Neuron (in vitro differentiated cells): ENCODE data around the gene KEL.

Experiments used
- H2AFZ ChIP-seq: one replicate; pipeline ENCODE4 v1.6.1; 2013; ENCODE audit warnings: low read depth, mild to moderate bottlenecking, inconsistent platforms, low read length, moderate library complexity
- H3K27me3 ChIP-seq: one replicate; pipeline ENCODE4 v1.6.1; 2013; ENCODE audit warnings: low read length; ENCODE audit not compliant: insufficient read depth
- H3K36me3 ChIP-seq: one replicate; pipeline ENCODE4 v1.6.1; 2013; ENCODE audit warnings: low read length; ENCODE audit not compliant: insufficient read depth
- H3K4me1 ChIP-seq: one replicate; pipeline ENCODE4 v1.6.1; 2013; ENCODE audit warnings: low read length; ENCODE audit not compliant: insufficient read depth
- H3K4me3 ChIP-seq: 2 replicates; pipeline ENCODE4 v1.5.1; 2013; ENCODE audit warnings: mild to moderate bottlenecking, low read length, moderate library complexity
- H3K9me3 ChIP-seq: one replicate; pipeline ENCODE4 v1.6.1; 2013; ENCODE audit warnings: low read length

Gene KEL

DNA sequence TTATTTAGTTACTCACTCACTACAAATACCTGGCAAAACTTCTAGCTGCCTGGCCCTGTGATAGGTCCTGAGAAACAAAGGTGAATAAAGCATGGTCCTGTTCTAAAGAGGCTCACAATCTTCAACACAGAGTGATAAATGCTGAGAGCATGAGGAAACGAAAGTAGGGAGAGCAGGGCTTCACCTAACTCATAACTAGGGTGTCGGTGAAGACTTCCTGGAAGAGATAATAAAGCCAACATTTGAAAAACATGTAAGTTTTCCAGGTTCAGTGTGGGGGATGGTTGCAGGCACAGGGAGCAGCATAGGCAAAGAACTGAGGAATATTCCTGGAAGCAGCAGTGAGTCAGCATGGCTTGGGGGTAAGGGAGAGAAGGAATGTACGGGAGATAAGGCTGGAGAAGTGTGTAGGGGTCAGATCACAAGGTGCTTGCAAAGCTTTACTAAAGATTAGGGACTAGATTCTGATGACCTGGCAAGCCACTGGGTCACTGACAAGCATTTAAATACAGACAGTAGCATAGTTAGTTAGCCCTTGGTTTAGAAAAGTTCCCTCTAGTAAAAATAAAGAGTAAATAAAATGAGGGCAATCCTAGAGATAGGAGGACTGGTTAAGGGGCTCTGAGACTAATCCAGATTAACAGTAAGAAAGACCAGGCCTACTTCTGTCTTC, 5.1 kb downstream of the KEL start:
- H3K27me3 ChIP-seq, result no peaks in the 10 kb centered on the region
- H3K4me1 ChIP-seq, result no peaks in the 10 kb centered on the region
- H3K36me3 ChIP-seq, result no peaks in the 10 kb centered on the region
- no peak overlapping the region for H2AFZ ChIP-seq
- no peaks in the 10 kb centered on the region for H3K9me3 ChIP-seq
- no peak overlapping the region for H3K4me3 ChIP-seq

GRCh38 chr7:142954680-142955268, 7.4 kb downstream of the KEL start:
- H3K27me3 ChIP-seq, result no peaks in the 10 kb centered on the region
- no peak overlapping the region for H2AFZ ChIP-seq
- no peaks in the 10 kb centered on the region for H3K36me3 ChIP-seq
- H3K9me3 ChIP-seq, result no peaks in the 10 kb centered on the region
- no peaks in the 10 kb centered on the region for H3K4me1 ChIP-seq
- no peak overlapping the region for H3K4me3 ChIP-seq

DNA sequence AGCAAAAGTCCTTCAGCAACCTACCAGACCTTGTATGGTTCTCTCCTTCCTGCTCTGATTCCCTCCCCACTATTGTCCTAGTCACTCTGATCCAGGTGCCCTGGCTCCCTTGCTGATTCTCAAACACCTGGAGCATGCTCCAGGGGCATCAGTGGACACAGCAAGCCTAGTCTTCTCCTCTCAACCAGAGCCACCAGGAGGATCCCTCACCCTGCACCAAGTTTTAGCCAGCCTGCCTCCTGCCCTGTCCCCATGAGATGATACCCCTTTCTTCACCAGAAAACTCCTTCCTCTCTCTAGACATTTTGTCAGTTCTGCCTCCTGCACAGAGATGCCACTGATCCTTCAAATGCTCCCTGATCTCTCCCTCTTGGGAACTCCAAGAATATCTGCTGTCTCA, 11.9 kb downstream of the KEL start:
- Histone ChIP-seq H2AFZ (no peak overlapping the region), H3K27me3 (no peaks in the 10 kb centered on the region), H3K9me3 (no peaks in the 10 kb centered on the region), H3K36me3 (no peaks in the 10 kb centered on the region), H3K4me1 (no peaks in the 10 kb centered on the region), H3K4me3 (no peak overlapping the region)

DNA sequence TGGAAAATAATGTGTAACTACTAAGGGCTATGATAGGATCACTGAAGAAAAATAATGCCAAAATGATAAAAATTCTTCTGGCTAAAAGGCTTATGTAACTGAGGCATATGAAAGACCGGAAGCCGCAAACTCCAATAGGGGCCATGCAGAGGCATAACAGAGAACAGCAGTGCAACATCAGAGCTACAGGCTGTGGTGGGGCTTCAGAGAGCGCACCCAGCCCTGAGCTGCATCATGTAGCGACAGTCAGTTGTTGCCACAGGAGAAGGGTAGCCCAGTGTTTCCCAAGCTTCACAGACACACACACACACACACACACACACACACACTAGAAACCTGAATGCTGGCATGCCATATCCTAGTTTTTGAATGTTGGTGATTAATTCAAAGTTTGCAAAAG, 13.6 kb downstream of the KEL start:
- no peaks in the 10 kb centered on the region for H3K9me3 ChIP-seq
- H3K4me1 ChIP-seq, result no peaks in the 10 kb centered on the region
- H3K4me3 ChIP-seq, result no peak overlapping the region
- H3K36me3 ChIP-seq, result no peaks in the 10 kb centered on the region
- H2AFZ ChIP-seq, result no peak overlapping the region
- H3K27me3 ChIP-seq, result no peaks in the 10 kb centered on the region

DNA sequence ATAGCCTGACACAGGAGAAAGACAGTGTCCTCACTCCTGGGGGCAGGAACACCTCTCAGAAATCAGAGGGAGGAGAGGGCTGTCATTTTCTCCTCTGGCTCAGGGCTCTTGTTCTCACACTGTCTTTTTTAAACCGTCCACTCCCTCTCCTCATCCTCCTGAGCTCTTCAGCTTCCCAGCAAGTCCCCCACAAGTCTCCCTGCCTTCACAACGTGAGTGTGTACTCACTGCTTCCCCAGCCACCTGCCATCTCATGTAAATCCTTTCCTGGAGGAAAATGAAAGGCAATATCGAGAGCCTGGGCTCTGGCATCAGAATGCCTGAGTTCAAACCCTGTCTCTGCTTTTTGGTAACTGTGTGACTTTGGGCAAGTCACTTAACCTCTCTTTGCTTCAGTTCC, 17.2 kb downstream of the KEL start:
- Histone ChIP-seq H3K9me3 (no peaks in the 10 kb centered on the region), H3K36me3 (no peaks in the 10 kb centered on the region), H3K4me1 (no peaks in the 10 kb centered on the region), H2AFZ (no peak overlapping the region), H3K27me3 (no peaks in the 10 kb centered on the region), H3K4me3 (no peak overlapping the region)

DNA sequence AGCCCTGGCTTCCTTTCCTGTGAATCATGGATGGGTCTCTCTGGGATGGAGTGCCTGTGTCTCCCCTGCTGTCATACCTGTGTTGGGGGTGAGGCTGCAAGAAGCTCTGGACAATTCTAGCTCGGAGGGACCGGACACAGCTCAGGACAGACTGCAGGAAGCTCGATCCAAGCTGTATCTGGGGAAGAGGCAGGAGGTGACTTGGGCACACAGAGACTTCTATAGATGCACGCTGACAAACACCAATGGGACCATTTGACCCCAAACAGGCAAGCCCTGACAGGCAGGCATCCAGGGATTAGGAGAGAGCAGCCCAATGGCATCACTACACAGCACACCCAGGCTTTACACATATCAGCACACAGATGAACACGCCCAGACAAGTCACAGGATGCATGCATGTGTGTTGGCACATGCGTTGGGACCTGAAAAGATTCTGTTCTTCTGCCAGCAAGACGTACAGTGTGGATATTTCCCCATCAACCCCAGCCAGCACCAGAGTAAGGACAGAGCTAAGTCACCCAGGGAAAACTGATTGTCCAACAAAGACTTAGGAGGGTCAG, 18.4 kb downstream of the KEL start:
- H3K27me3 ChIP-seq, result no peaks in the 10 kb centered on the region
- no peaks in the 10 kb centered on the region for H3K9me3 ChIP-seq
- no peak overlapping the region for H2AFZ ChIP-seq
- no peaks in the 10 kb centered on the region for H3K4me1 ChIP-seq
- H3K4me3 ChIP-seq, result no peak overlapping the region
- no peaks in the 10 kb centered on the region for H3K36me3 ChIP-seq

GRCh38 chr7:142942746-142943145, 19.4 kb downstream of the KEL start:
- Histone ChIP-seq H3K4me1 (no peaks in the 10 kb centered on the region), H3K4me3 (no peak overlapping the region), H3K36me3 (no peaks in the 10 kb centered on the region), H3K27me3 (no peaks in the 10 kb centered on the region), H2AFZ (no peak overlapping the region), H3K9me3 (no peaks in the 10 kb centered on the region)

DNA sequence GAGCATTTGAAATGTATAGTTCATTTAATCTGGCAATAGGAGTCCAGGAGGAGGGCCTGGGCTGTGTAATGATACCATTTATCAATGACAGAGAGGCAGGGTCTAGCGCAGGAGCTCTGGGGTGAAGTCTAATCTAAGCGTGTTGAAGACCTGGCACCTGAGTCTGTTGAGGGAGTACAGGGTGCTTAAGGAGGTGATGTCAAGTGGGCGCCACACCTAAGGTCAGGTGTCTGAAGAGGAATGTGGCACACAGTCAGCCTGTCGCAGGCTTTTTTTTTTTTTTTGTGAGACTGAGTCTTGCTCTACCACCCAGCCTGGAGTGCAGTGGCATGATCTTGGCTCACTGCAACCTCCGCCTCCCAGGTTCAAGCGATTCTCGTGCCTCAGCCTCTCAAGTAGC, 20.6 kb downstream of the KEL start:
- no peaks in the 10 kb centered on the region for H3K36me3 ChIP-seq
- H3K4me1 ChIP-seq, result no peaks in the 10 kb centered on the region
- H3K4me3 ChIP-seq, result no peak overlapping the region
- no peaks in the 10 kb centered on the region for H3K9me3 ChIP-seq
- H3K27me3 ChIP-seq, result no peaks in the 10 kb centered on the region
- H2AFZ ChIP-seq, result no peak overlapping the region

DNA sequence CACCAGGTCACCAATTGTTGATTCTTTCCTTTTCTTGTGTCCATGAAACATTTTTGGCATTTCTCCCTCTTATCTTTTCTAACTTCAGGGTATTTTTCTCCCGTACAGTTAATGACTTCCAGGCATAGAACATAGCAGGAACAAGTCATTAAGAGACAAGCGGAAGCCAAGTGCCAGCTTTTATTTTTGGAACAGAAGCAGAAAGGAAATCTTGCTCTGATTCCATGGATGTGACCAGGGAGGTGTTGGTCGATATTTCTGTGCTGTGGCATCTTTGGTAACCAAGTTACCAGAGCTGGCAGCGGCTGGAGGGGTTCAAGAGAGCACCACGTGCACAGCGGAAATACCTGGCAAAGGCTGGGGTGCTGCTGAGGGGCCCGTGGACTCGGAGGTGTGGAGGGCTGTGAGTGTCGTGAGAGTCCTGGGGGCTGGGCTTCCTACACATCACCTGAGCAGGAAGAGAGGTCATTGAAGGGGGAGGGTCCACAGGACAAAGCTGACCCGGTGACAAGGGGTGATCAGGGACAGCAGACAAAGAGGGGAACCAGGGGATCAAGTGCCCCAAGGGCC, 21.1 kb downstream of the KEL start:
- Histone ChIP-seq H2AFZ (no peak overlapping the region), H3K4me3 (no peak overlapping the region), H3K36me3 (no peaks in the 10 kb centered on the region), H3K27me3 (no peaks in the 10 kb centered on the region), H3K9me3 (no peaks in the 10 kb centered on the region), H3K4me1 (no peaks in the 10 kb centered on the region)

DNA sequence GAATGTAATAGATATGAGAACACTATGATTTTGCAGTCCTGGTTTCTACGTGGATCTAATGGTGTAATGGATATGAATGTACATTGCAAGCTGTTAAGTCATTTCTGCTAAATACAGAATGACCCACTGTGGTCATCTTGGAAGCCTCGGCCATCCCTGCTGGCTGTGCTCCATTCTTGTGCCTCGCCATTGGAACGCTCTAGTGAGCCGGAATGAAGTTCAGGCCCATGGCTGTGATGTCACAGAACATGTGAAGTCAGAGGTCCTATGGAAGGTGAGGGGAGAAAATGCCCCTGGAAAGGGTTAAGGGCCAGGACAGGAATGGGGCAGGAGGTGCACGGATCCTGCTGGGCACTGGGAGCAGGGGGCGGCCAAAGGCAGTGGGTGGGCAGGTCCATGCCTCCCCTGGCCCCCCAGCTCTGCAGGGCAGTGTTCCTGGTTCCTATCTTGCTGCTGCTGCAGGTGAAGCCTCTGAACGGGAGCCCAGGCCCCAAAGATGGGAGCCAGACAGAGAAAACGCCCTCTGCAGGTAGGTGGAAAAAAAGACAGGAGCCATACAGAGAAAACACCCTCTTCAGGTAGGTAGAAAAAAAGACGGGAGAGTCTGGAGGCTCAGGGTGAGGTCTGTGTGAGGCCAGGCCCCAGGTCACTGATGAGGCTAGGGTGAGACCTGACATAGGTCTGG, 22.8 kb downstream of the KEL start, which contains the start of gene LLCFC1:
LLCFC1 (plus strand) TSS at position 259 of the 685 bp plus-strand sequence; CDS start at position 397, 138 bp downstream.
- Histone ChIP-seq H3K4me1 (no peaks in the 10 kb centered on the region), H3K4me3 (no peak within 1 kb of the TSS), H3K36me3 (no peaks in the 10 kb centered on the region), H3K9me3 (no peaks in the 10 kb centered on the region), H2AFZ (no peak within 1 kb of the TSS), H3K27me3 (no peaks in the 10 kb centered on the region)

GRCh38 chr7:142938611-142939010, 23.6 kb downstream of the KEL start:
- H3K9me3 ChIP-seq, result no peaks in the 10 kb centered on the region
- H3K4me1 ChIP-seq, result no peaks in the 10 kb centered on the region
- no peak overlapping the region for H2AFZ ChIP-seq
- H3K4me3 ChIP-seq, result no peak overlapping the region
- H3K27me3 ChIP-seq, result no peaks in the 10 kb centered on the region
- no peaks in the 10 kb centered on the region for H3K36me3 ChIP-seq

- no peaks in the 10 kb centered on the region for H3K4me1 ChIP-seq
- H3K4me3 ChIP-seq, result no peak overlapping the region
These were observed 26.1 kb downstream of the KEL start for GRCh38 chr7:142935941-142936565.

DNA sequence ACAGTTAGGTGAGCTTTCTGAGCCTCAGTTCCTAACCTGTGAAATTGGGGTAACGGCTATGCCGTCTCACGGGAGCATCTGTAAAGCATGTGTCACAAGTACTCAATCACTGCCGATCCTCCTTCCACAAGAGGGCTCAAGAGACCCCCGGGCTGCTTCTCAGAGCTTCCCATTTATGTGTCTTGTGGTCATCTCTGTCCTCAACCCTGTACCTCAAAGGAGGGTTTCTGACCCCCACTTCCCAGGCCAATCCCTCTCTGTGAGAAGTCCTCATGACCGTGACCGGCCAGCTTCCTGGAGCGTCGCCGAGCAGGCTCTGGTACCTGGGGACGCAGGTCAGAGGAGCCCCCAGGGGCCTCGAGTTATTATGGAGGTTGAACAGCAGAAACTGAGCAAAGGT, 28.1 kb downstream of the KEL start:
- H3K36me3 ChIP-seq, result no peaks in the 10 kb centered on the region
- no peaks in the 10 kb centered on the region for H3K9me3 ChIP-seq
- no peaks in the 10 kb centered on the region for H3K27me3 ChIP-seq
- no peak overlapping the region for H2AFZ ChIP-seq
- H3K4me1 ChIP-seq, result no peaks in the 10 kb centered on the region
- H3K4me3 ChIP-seq, result no peak overlapping the region

More at GRCh38 chr7:142935941-142936565, 26.1 kb downstream of the KEL start:
- H3K36me3 ChIP-seq, result no peaks in the 10 kb centered on the region
- no peak overlapping the region for H2AFZ ChIP-seq
- no peaks in the 10 kb centered on the region for H3K9me3 ChIP-seq
- no peaks in the 10 kb centered on the region for H3K27me3 ChIP-seq
